Uterus (tissue), 4 donors: ENCODE measurements around the gene ATP6V0A4. TPM values are rescaled to one million over a fixed set of nuclear protein-coding genes. Genes with fewer than 3 reads are reported as not detected.

ENCODE experiments used
- DNase-seq, 2 donors: peaks; one replicate each; pipeline ENCODE4 v3.0.0-alpha.2; 2019 to 2020
- H3K27ac ChIP-seq, 2 donors: fragments of 200-600 bp; sonication (generic); 1 replicate in 1 of 2; 2 replicates in 1 of 2; pipeline ENCODE4 v1.5.1; 2016 to 2018
- H3K27me3 ChIP-seq, 2 donors: fragments of 200-600 bp; sonication (generic); one replicate each; pipeline ENCODE4 v1.5.1; 2018 to 2019; ENCODE audit warnings: control low read depth in 1 of 2
- H3K36me3 ChIP-seq, 2 donors: fragments of 200-600 bp; sonication (generic); one replicate each; pipeline ENCODE4 v1.5.1; 2019; ENCODE audit warnings: control low read depth in 1 of 2
- H3K4me1 ChIP-seq, 2 donors: fragments of 200-600 bp; sonication (generic); one replicate each; pipeline ENCODE4 v1.5.1; 2018 to 2019; ENCODE audit warnings: control low read depth in 1 of 2
- H3K4me3 ChIP-seq, 2 donors: fragments of 200-600 bp; sonication (generic); 1 replicate in 1 of 2; 2 replicates in 1 of 2; pipeline ENCODE4 v1.5.1; 2018 to 2019; ENCODE audit warnings: mild to moderate bottlenecking in 1 of 2
- H3K9me3 ChIP-seq, 2 donors: fragments of 200-600 bp; sonication (generic); one replicate each; pipeline ENCODE4 v1.5.1; 2019; ENCODE audit warnings: control low read depth in 1 of 2
- POLR2A ChIP-seq, 2 donors: fragments of 450-650 bp; IDR thresholded peaks; one replicate each; pipeline ENCODE4 v1.6.1; 2016; ENCODE audit warnings: antibody characterized with exemption in 2 of 2, mild to moderate bottlenecking in 1 of 2, moderate library complexity in 1 of 2
- intact Hi-C: fragments of 100-400 bp; cut with DNase I; formaldehyde crosslinking; loops from one replicate; pipeline ENCODE4 v1.15.1; 2023; ENCODE audit warnings: low total_unique reads
- total RNA-seq, 4 donors: library from RNA; depleted of rRNA in 3 of 4; stranded (reverse); fragments of >200 nt in 3 of 4; gene quantifications; one replicate each; pipeline versions ENCODE4 v1.1.0 to v1.2.4, GENCODE V29; 2014 to 2023
- TF ChIP-seq, protein P1 (sequence below), 4 experiments: fragments of 200-600 bp in 2 of 4; fragments of 450-650 bp in 2 of 4; sonication (generic) in 2 of 4; IDR thresholded peaks; one replicate each; pipeline ENCODE4 v1.5.1; 2016 to 2019; ENCODE audit warnings: antibody characterized with exemption in 4 of 4, mild to moderate bottlenecking in 2 of 4, moderate library complexity in 1 of 4
- donor health status: DM: yes; HTN: yes; CAD: no.

The ATP6V0A4 gene
- total RNA-seq, 4 donors from 2014 or later = not detected

DNA sequence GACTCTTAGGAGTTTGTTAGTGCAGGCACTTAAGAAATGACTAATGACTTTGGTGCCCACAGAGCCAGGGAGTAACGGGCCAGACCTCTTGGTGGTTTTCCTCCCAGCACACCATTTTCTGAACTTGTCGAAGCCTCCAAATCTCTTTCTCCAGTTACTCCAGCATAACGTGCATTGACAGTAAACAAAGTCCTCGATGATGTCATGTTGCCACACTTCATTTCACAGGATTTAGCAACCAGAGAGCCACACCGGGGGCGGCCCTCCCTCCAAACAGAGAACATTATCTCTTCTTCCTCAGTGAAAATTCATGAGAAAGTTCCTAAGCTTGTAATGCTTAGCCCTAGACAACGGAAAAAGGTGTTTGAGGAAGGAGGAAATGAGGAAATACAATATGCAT lies 92.8 kb downstream of the ATP6V0A4 start:
- no peaks in the 10 kb centered on the region for H3K27me3 ChIP-seq
- H3K27ac ChIP-seq = no peak overlapping the region
- H3K36me3 ChIP-seq = no peaks in the 10 kb centered on the region
- DNase-seq = no peak
- TF ChIP-seq, protein P1, sequence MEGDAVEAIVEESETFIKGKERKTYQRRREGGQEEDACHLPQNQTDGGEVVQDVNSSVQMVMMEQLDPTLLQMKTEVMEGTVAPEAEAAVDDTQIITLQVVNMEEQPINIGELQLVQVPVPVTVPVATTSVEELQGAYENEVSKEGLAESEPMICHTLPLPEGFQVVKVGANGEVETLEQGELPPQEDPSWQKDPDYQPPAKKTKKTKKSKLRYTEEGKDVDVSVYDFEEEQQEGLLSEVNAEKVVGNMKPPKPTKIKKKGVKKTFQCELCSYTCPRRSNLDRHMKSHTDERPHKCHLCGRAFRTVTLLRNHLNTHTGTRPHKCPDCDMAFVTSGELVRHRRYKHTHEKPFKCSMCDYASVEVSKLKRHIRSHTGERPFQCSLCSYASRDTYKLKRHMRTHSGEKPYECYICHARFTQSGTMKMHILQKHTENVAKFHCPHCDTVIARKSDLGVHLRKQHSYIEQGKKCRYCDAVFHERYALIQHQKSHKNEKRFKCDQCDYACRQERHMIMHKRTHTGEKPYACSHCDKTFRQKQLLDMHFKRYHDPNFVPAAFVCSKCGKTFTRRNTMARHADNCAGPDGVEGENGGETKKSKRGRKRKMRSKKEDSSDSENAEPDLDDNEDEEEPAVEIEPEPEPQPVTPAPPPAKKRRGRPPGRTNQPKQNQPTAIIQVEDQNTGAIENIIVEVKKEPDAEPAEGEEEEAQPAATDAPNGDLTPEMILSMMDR (IDR thresholded peaks at IDR 0.05) = no peak
- TF ChIP-seq POLR2A (IDR thresholded peaks at IDR 0.05) = no peak
- H3K4me3 ChIP-seq = no peak overlapping the region
- intact Hi-C loops = no loop called here
- no peaks in the 10 kb centered on the region for H3K4me1 ChIP-seq
- H3K9me3 ChIP-seq = no peaks in the 10 kb centered on the region

- TF ChIP-seq, protein P1 (IDR thresholded peaks at IDR 0.05) = no peak
- no peak for TF ChIP-seq POLR2A (IDR thresholded peaks at IDR 0.05)
- intact Hi-C loops = no loop called here
- Histone ChIP-seq H3K4me1 (no peaks in the 10 kb centered on the region), H3K27me3 (no peaks in the 10 kb centered on the region), H3K36me3 (no peaks in the 10 kb centered on the region), H3K27ac (no peak overlapping the region), H3K9me3 (no peaks in the 10 kb centered on the region), H3K4me3 (no peak overlapping the region)
- no peak for DNase-seq
Observed at GRCh38 chr7:138701537-138701923, 96.5 kb downstream of the ATP6V0A4 start.

GRCh38 chr7:138700857-138701536 lies 97.0 kb downstream of the ATP6V0A4 start, which contains the start of gene SVOPL:
TSS of gene SVOPL (minus strand) at chr7:138701362. CDS start at chr7:138679045, 22,317 bp downstream.
- intact Hi-C loops = no loop called here
- H3K36me3 ChIP-seq = no peaks in the 10 kb centered on the region
- H3K4me1 ChIP-seq = no peaks in the 10 kb centered on the region
- H3K27me3 ChIP-seq = no peaks in the 10 kb centered on the region
- H3K9me3 ChIP-seq = no peaks in the 10 kb centered on the region
- H3K4me3 ChIP-seq = no peak within 1 kb of the TSS
- TF ChIP-seq POLR2A (IDR thresholded peaks at IDR 0.05) = no peak
- TF ChIP-seq, protein P1 (IDR thresholded peaks at IDR 0.05) = no peak
- DNase-seq = no peak
- H3K27ac ChIP-seq = no peak within 1 kb of the TSS

DNA sequence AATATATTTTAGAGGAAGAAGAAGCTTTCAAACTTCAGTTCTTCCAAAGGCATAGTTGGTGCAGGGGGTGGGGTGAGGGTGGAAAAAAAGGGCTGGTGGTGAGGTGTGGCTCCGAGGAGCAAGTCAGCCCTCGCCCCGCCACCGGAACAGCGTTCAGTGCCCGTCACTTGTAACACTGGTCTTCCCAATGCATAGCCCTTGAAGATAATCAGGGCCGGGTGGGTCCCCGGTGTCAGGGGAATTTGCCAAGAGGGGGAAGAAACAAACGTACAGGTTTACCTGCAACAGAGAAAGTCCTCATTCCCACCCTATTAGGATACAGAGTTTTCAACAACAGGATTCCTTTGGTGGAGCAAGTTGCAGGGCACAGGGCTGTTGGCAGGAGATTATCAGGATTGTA lies 98.3 kb downstream of the ATP6V0A4 start:
- Histone ChIP-seq H3K27me3 (no peaks in the 10 kb centered on the region), H3K4me3 (no peak overlapping the region), H3K9me3 (no peaks in the 10 kb centered on the region), H3K4me1 (no peaks in the 10 kb centered on the region), H3K27ac (no peak overlapping the region), H3K36me3 (no peaks in the 10 kb centered on the region)
- intact Hi-C loops = no loop called here
- TF ChIP-seq POLR2A (IDR thresholded peaks at IDR 0.05) = no peak
- TF ChIP-seq, protein P1 (IDR thresholded peaks at IDR 0.05) = no peak
- no peak for DNase-seq

- H3K36me3 ChIP-seq = no peaks in the 10 kb centered on the region
- intact Hi-C loops = no loop called here
- no peak overlapping the region for H3K4me3 ChIP-seq
- TF ChIP-seq POLR2A (IDR thresholded peaks at IDR 0.05) = no peak
- TF ChIP-seq, protein P1 (IDR thresholded peaks at IDR 0.05) = no peak
- H3K27ac ChIP-seq = no peak overlapping the region
- no peak for DNase-seq
- H3K4me1 ChIP-seq = no peaks in the 10 kb centered on the region
- no peaks in the 10 kb centered on the region for H3K9me3 ChIP-seq
- H3K27me3 ChIP-seq = no peaks in the 10 kb centered on the region
Observed at GRCh38 chr7:138698281-138698680, 99.7 kb downstream of the ATP6V0A4 start.
